Jurkat, Clone E6-1 (cell line): ENCODE data around the gene ARID5B.

Experiments used
- DNase-seq: peaks from one replicate; pipeline ENCODE4 v3.0.0-alpha.2; 2011; ENCODE audit warnings: low read depth, low spot score
- H3K4me3 ChIP-seq: 2 replicates; pipeline ENCODE4 v1.5.1; 2011; ENCODE audit warnings: mild to moderate bottlenecking, low read length, control low read depth, moderate library complexity

ARID5B gene

GRCh38 chr10:62071846-62072281 is 170.4 kb downstream of the ARID5B start:
- H3K4me3 ChIP-seq = no peak overlapping the region
- no peak for DNase-seq

- no peak overlapping the region for H3K4me3 ChIP-seq
- no peak for DNase-seq
Observed at GRCh38 chr10:62072901-62073300, 171.4 kb downstream of the ARID5B start.

DNA sequence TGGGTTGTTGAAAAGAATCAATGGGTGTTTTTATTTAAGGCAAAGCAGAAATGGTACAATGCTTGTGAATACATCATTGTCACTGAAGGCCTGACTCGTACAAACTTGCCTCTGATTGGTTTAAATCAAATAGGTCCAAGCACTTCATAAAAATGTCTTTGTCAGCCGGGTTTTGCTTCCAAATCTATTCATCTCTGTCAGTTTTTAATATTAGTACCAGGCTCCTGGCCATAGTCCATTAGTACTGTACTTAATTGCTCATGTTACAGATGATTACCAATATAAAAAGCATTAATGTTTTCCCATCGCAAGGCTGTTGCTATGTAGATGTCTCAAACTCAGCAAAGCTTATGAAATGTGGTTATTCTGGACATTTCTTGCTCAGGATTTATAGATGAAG is 171.9 kb downstream of the ARID5B start:
- DNase-seq = no peak
- H3K4me3 ChIP-seq = no peak overlapping the region

- H3K4me3 ChIP-seq = no peak overlapping the region
- DNase-seq = no peak
Observed at GRCh38 chr10:62075414-62075813, 173.9 kb downstream of the ARID5B start.

DNA sequence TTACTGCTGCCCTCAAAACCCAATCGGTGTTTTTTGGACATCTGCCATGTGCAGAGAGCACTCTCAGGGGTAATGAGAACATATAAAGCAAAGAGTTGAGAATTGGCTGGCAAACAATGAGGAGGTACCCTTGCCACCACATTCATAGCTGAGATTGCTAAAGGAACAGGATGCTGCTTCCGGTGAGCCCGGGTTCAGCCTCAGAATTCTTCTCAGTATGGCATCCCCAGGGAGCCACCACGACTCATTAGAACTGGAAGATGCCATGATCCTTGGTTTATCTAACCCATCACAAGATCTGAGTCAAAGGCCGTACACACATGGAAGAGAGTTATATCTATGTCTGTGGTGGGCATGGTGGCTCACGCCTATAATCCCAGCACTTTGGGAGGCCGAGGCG is 174.4 kb downstream of the ARID5B start:
- DNase-seq = no peak
- no peak overlapping the region for H3K4me3 ChIP-seq

GRCh38 chr10:62076891-62077290 is 175.4 kb downstream of the ARID5B start:
- DNase-seq = no peak
- no peak overlapping the region for H3K4me3 ChIP-seq

GRCh38 chr10:62077330-62078015 is 176.0 kb downstream of the ARID5B start:
- H3K4me3 ChIP-seq = no peak overlapping the region
- no peak for DNase-seq

GRCh38 chr10:62079885-62080559 is 178.5 kb downstream of the ARID5B start:
- no peak overlapping the region for H3K4me3 ChIP-seq

GRCh38 chr10:62080905-62081304 is 179.4 kb downstream of the ARID5B start:
- no peak for DNase-seq
- H3K4me3 ChIP-seq = no peak overlapping the region

More at GRCh38 chr10:62079885-62080559, 178.5 kb downstream of the ARID5B start:
- DNase-seq = no peak

- DNase-seq = no peak
Observed at GRCh38 chr10:62081341-62082270, 180.1 kb downstream of the ARID5B start.

GRCh38 chr10:62082271-62082656 is 180.8 kb downstream of the ARID5B start:
- peak overlapping the region; percentile 8; the same call in 1 of the 2 replicates for H3K4me3 ChIP-seq
- DNase-seq = no peak

More at GRCh38 chr10:62081341-62082270, 180.1 kb downstream of the ARID5B start:
- peak overlapping the region; percentile 8; the same call in 1 of the 2 replicates for H3K4me3 ChIP-seq

GRCh38 chr10:62082729-62083411 is 181.4 kb downstream of the ARID5B start:
- peak; percentile 82 for DNase-seq

DNA sequence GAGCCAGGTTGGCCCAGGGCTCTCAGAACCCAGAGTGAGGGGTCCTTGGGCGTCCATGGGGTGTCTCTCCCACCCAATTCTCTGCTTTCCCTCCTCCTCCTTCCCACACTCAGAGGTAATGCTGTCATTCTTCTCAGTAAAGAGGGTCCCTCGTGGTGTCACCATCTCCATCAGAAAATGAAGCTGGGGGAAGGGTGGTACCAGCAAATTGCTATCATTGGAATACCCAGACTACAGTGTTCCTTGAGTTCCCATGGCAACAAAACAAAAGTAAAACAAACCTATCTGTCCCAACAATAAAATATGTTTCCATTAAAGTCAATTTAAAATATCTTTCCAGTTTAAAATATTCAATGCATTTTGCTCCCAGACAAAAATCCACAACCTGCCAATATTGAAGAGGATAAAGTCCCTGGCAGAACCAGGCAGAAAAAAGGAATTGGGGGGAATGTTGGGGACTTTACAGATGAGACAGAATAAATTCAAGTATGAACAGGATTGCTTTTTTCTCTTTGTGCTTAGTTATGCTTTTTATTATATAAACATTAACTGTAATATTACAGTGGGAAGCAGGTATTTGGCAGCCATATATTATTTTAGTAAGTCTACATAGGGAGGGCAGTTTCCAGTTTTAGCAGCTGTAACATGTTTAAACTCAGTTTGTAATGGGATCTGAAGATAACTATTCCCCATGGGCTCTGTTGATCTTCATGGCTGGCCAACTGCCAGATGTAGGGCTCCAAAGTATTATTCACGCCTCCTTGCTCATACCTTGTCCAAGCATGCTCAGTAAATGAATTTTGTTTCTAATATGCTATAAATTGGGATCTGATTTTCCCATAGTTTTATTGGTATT is 182.1 kb downstream of the ARID5B start:
- no peak overlapping the region for H3K4me3 ChIP-seq
- no peak for DNase-seq

More at GRCh38 chr10:62082729-62083411, 181.4 kb downstream of the ARID5B start:
- peak overlapping the region; percentile 11 for H3K4me3 ChIP-seq

- H3K4me3 ChIP-seq = no peak overlapping the region
- no peak for DNase-seq
Observed at GRCh38 chr10:62084451-62084850, 183.0 kb downstream of the ARID5B start.

- no peak overlapping the region for H3K4me3 ChIP-seq
- DNase-seq = no peak
Observed at GRCh38 chr10:62085404-62085803, 183.9 kb downstream of the ARID5B start.

- H3K4me3 ChIP-seq = no peak overlapping the region
- no peak for DNase-seq
Observed at GRCh38 chr10:62085821-62086220, 184.3 kb downstream of the ARID5B start.

- H3K4me3 ChIP-seq = no peak overlapping the region
- DNase-seq = no peak
Observed at GRCh38 chr10:62087329-62087728, 185.8 kb downstream of the ARID5B start.

DNA sequence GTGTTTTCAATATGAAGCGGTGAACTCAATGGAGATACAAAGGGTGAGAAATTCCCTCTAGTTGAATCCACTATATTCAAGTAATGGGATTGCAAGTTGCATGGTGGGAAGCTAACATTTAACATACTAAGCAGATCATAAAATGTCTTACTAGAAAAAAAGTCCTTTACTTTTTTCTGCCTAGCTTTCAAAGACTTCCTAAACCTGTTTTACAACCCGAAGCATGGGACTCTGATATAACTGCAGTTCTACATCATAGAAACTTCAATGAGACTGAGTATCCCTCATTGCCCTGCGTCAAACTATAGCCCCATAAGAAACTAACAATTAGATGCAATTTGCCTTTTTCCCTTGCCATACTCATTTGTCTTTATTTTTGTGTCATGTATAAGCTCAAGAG is 187.3 kb downstream of the ARID5B start:
- no peak overlapping the region for H3K4me3 ChIP-seq
- no peak for DNase-seq
